Measurements from ENCODE around the gene DLGAP4.

Gene DLGAP4

DNA sequence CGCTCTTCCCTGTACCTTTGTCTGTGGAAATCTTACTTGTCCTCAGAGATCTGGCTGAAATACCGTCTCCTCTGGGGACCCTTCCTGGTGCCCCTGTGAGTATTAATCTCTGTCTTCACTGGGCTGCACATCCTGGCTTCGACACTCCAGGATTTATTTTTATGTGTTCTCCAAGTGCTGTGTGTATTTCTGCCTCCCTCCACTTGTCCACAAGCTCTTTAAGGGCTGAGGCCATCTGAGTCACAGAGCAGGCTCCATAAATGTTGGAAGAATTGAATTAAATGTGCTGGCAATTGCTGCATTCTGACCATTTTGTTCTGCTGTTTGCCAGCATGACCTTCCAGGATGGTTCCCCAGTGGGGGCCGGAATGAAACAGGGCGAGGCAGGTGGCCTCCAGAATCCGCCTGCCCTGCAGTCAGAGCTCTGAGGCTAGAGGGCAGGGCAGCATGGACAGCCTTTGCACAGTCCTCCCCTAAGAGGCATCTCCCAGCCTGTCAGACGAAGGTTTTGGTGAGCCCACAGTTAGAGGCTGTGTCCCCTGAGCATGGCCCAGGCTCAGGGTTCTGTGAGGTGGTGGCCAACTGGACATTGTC, 105.8 kb downstream of the DLGAP4 start:
- no peak for DNase-seq (ENCODE audit: low spot score)

DNA sequence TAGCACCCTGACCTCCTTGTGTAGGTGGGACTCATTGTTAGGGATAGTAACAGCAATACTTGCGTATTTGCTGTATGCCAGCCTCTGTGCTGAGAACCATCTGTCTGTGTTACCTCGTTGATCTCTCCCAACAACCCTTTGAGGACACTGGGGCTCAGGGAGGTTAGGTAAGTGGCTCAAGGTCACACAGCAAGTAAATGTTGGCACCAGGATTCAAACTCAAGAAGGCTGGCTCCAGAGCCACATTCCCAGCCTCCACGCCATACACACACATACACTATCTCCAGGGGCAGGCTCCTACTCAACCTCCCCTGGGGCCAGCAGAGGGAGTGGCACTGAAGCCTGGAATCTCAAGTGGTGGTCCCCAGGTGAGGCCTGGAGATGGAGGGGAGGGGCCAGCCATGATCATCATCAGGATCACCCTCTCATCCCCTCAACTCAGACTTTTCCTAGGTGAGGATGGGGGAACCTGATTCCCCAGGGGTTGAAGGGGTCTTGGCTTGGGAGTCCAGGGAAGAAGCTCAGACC, 109.4 kb downstream of the DLGAP4 start:
- DNase-seq (ENCODE audit: low spot score) = no peak

DNA sequence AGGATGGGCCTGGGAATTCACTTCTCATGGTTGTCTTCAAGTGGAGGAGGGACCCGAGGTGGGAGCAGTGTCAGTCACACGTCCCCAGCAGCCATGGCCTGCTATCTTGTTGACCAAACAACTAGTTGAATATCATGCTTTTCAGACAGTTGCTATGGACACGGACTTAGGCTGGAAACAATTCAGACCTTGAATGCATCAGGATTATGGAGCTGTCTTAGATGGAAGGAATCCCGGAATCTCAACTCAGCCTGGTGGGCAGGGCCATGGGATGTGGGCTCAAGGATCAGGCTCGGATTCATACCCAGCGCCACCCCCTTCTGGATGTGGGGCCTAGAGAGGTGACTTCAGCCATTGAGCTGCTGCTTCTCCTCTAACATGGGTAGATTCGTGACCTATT, 112.6 kb downstream of the DLGAP4 start:
- no peak for DNase-seq (ENCODE audit: low spot score)

DNA sequence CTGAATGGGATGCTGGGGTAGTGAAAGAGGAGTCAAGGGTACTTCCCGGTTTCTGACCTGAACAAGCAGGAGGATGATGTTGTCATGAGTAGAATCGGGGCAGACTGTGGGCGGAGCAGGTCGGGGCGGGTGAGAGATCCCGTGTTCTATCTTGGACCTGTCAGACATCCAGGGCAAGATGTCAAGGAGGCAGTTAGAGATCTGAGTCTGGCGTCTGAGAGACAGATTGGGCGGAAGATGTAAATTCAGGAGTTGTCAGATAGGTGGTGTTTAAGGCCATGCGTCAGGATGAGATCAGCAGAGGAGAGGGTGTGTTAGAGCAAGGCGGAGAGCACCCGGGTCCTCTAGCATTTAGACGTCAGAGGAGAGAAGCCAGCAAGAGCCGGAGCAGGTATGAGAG, 115.5 kb downstream of the DLGAP4 start:
- DNase-seq (ENCODE audit: low spot score) = no peak

DNA sequence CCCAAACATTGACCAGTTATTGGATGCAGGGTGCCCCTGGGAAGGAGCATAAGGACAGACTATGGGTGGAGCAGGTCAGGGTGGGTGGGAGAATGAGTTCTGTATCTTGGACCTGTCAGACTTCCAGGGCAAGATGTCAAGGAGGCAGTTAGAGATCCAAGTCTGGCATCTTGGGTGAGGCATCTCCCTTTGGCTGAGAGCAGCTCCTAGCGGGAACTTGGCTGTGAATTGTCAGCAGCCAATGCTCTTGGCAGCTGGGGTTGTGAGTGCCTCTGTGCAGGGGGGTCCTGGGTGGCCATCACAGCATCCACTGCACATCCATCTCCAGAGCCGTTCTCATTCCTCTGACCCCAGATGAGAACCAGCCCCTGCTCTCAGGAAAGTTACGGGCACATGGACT, 118.2 kb downstream of the DLGAP4 start:
- no peak for DNase-seq (ENCODE audit: low spot score)

DNA sequence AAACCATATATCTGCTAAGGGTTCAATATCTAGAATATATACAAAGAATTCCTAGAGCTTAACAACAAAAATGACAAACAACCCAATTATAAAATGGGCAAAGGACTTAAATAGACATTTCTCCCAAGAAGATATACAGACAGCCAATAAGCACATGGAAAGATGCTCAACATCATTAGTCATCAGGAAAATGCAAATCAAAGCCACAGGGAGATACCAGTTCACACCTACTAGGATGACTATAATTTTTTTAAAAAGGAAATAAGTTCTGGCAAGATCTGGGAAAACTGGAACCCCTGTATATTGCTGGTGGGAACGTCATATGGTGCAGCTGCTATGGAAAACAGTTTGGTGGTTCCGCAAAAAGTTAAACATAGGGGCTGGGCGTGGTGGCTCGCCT, 119.0 kb downstream of the DLGAP4 start:
- DNase-seq (ENCODE audit: low spot score) = no peak

DNA sequence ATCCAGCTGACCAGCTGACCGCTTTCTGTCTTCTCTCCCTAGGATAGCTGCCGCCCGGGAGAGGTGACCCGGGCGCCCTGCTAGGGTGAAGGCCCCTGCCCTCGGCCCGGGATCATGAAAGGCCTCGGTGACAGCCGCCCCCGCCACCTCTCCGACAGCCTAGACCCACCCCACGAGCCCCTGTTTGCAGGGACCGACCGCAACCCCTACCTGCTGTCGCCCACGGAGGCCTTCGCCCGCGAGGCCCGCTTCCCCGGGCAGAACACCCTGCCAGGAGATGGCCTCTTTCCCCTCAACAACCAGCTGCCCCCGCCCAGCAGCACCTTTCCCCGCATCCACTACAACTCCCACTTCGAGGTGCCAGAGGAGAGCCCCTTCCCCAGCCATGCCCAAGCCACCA, 125.5 kb downstream of the DLGAP4 start:
- no peak for DNase-seq (ENCODE audit: low spot score)

DNA sequence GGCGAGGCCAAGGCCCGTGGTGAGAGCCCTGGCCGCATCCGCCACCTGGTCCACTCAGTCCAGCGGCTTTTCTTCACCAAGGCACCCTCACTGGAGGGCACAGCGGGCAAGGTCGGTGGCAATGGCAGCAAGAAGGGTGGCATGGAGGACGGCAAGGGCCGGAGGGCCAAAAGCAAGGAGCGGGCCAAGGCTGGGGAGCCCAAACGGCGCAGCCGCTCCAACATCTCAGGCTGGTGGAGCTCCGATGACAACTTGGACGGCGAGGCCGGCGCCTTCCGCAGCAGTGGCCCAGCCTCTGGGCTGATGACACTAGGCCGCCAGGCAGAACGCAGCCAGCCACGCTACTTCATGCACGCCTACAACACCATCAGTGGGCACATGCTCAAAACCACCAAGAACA, 126.0 kb downstream of the DLGAP4 start:
- DNase-seq (ENCODE audit: low spot score) = no peak

DNA sequence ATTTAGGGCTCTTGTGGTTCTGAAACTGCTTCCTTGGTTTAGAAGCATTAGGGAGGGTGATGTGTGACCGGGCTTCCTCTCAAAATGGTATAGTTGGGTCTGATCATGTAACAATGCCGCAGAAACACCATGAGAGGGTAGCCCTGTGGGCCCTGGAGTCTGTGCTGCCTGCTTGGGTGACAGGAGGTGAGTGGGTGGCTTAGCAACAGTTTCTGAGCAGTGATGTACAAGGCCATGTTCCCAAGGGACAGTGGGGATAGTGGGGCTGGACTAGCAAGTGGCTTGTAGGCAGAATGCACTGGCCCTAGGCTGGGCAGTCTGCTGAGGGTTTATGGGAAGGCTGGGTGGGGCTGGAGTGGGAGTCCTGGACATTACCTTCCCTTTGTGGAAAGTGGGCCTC, 128.2 kb downstream of the DLGAP4 start:
- DNase-seq (ENCODE audit: low spot score) = no peak

DNA sequence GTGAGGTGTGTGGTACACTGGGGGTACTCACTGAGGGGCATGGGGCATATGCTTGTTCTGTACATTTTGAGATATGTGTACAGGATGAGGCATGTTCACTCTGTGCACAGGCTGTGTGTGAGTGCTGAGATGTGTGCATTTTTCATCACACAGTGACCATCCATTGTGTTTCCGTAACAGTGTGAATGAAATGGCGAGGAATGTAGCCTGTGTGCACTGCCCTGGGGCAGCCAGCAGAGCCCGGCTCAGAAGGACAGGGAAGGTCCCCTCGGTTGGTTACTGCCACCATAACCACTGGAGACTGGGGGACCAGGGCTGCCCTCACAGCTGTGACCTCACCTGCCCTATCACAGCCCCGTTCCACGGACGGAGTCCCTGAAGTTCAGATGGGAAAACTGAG, 129.0 kb downstream of the DLGAP4 start:
- no peak for DNase-seq (ENCODE audit: low spot score)

DNA sequence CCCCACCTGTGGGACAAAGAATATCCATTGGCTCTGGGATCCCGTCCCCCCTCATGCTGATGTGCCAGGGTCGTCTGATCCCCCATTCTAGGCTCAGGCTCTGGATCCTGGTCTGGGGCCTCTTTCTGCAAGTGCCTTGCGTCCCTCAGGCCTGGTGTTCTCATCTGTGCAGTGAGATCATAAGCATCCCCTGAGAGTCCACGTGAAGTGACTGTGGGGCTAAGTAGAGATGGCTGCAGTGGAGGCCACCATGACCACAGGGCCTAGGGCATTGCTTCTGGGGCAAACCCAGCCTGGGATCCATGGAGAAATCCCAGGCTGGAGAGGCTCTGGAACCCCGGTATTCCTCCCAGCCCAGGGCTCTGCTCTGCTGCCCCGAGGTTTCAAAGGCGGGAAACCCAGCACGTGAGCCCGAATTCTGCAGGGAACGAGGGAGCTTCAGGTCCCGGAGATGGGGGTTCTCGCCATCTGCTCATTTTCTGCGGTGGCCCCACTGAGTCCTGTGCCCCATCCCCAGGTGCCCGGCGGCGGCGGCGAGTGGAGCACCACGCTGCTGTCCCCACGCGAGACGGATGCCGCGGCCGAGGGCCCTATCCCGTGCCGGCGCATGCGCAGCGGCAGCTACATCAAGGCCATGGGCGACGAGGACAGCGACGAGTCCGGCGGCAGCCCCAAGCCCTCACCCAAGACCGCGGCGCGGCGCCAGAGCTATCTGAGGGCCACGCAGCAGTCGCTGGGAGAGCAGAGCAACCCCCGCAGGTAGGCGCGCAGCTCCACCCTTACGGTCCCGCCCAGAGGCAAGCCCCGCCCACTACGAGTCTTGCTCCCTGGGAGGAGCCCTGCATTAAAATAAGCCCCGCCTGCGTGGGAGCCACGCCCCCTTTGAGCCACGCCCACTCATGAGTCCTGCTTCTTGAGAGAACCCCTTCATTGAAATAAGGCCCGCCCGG, 129.7 kb downstream of the DLGAP4 start:
- DNase-seq (ENCODE audit: low spot score) = peak; percentile 85

DNA sequence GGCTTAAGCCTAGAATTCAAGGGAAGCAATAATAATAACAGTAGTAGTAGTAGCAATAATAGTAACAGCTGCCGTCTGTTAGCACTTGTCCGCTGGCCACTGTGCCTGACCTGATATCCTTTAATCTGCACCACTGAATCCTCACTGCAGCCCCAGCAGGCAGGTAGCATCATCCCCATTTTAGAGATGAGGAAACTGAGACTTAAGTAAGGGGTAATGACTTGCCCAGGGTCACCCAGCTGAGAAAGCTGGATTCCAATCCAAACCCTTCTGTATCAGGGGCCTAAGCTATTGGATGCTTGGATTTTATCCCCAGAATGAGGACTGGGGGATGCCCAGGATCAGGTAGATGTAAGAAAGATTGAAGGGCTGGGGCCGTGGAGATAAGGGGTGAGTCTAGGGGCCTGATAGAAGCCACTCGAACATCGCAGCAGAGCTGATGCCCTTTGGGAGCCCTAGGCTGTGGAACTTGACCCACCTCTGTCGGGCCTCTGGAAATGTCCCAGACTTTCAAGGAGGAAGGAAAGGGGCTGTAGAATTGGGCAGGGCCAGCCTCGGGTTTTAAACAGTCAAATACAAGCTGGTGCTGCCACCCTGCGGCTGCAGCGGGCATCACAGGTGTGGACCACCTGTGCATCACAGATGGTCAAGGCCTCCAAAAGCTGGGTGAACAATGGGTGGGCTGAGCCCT, 133.0 kb downstream of the DLGAP4 start:
- peak; percentile 59 for DNase-seq (ENCODE audit: low spot score)

DNA sequence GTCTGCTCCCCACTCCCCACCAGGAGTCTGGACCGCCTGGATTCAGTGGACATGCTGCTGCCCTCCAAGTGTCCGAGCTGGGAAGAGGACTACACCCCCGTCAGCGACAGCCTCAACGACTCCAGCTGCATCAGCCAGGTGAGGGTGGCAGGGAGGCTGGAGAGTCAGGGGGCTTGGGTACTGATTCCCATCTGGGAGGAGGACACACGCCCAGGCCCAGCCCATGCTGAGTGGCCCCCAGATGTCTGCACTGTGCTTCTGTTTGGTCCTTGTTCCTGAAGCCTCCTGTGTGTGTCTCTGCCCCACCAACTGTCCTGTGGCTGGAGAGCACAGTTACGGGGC, 133.6 kb downstream of the DLGAP4 start:
- DNase-seq (ENCODE audit: low spot score) = no peak

DNA sequence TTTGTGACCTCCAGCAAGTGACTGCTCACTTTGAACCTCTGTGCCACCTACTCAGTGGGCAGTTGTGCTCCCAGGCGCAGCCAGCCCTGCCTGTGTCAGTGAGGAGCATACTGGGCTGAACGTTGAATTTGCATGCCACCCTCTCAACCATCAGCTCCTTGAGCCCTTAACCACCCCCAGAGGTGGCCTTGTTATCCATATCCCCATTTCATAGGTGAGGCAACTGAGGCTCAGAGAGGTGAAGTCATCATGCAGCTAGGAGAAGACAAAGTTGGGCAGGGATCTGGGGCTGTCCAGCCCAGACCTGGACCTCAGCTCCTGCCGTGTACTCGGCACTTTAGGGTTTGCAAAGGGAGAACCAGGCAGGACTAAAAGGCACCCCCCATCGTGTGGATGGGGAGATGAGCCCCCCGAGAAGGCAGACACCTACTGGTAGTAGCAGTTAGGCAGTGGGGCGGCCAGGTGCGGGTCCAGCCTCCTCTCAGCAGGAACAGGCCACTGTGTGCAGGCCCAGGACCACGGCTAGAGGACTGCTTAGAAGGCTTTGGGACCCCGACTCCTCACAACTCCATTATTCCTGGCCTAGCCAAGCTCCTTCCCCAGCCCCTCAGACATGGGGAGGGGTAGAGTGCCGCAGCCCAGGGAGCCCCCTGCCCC, 134.4 kb downstream of the DLGAP4 start:
- DNase-seq (ENCODE audit: low spot score) = no peak

DNA sequence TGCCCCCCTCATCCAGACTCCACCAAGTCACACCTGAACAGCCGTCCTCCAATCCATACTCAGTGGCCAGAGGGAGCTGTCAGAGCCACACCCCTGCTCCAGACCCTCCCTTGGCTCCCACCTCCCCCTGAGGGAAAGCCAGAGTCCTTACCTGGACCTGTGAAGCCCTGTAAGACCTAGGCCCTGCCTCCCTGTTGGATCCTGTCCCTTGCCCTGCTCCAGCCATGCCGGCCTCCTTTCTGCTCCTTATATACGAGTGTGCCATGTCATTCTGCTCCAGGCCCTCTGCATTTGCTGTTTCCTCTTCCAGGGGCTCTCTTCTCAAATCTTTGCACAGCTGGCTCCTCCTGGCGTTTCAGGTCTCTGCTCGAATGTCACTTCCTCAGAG, 134.9 kb downstream of the DLGAP4 start:
- no peak for DNase-seq (ENCODE audit: low spot score)

DNA sequence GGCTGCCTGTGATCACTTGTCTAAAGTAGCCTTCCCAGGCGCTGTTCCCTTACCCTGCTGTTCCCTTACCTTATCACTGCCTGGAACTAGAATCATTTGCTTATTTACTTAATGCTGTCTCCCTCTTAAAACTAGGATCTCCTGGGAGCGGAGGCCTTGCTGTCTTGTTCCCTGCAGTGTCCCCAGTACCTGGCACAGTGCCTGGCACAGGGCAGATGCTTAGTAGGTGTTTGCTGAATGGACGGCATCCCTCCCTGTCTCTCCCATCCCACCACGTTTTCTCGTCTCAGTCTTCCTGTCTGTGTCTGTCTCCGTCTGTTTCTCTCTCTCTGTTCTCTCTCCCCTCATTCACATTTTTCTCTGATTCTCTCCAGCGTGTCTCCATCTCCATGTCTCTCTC, 135.3 kb downstream of the DLGAP4 start:
- DNase-seq (ENCODE audit: low spot score) = no peak

DNA sequence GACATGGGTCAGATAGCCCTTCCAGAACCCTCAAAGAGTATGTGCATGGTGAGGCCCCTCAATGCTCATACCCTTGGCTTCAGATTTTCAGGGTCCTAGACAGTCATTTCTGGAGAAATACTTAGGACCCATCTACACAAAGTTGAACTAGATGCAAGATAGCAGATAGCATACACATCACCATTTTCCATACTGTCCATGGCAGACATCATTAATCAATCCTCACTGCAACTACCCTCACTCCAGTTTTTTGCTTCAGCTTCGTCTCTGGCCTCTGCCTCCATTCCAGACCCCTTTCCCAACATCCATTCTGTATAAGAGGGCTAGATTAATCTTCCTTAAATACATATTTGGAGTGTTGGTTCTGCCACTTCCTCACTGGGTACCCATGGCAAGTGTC, 139.7 kb downstream of the DLGAP4 start:
- DNase-seq (ENCODE audit: low spot score) = no peak

DNA sequence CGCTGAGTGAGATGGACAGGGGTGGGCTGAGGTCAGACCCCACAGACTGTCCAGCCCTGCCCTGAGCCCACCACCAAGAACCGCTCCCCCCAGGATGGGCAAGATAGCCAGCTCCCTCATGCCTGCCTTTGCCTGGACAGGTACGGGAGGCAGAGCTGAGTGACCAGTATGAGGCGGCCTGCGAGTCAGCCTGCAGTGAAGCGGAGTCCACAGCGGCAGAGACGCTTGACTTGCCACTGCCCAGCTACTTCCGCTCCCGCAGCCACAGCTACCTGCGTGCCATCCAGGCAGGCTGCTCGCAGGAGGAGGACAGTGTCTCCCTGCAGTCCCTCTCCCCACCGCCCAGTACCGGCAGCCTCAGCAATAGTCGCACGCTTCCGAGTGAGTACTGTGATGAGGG, 140.4 kb downstream of the DLGAP4 start:
- no peak for DNase-seq (ENCODE audit: low spot score)

DNA sequence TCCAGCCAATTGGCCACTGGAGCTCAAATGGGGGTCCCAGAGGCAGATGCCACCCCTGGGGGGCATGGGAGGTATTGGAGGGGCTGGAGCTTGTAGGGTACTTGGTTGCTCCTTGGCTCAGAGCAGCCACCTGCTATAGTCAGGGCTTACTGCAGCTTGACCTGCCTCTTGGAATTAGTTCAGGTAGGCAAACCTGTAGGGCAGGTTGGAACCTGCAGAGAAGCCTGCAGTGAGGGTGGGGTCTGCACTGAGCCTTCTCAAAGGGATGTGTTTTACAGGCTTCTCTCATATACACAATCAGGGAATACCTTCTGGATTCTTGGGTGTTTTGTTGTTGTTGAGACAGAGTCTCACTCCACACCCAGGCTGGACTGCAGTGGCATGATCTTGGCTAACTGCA, 141.0 kb downstream of the DLGAP4 start:
- no peak for DNase-seq (ENCODE audit: low spot score)

DNA sequence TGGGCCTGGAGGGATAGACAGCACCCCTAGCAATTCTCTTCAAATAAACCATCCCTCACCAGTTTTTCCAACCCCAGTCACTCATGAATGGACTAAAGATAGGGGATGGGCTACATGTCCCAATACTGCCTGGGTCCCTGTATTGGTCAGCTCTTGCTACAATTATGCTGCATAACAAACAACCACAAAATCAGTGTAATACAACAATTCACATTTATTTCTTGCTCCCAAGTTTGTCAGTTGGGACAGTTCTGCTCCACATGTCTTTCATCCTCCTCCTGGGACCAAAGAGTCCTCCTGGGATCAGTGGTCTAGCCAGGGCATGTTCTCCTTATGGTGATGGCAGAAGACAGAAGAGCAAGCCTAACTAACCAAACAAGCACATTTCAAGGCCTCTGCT, 143.5 kb downstream of the DLGAP4 start:
- no peak for DNase-seq (ENCODE audit: low spot score)

DNA sequence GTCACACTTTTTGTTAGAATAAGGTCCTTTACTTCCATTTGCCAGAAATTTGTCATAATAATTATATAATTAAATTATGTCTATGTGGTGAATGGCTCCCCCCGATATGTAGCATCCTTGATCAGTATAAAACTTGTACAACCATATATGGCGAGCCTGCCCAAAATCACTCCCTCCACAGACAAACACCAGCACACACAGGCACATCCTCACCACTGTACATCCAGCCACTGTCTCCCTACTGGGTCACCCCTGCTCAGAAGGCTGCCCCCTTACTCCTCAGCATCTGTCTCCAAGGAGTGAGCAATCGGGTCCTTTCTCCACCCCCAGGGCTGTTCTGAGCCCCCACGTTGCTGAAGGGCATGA, 148.2 kb downstream of the DLGAP4 start:
- DNase-seq (ENCODE audit: low spot score) = no peak

DNA sequence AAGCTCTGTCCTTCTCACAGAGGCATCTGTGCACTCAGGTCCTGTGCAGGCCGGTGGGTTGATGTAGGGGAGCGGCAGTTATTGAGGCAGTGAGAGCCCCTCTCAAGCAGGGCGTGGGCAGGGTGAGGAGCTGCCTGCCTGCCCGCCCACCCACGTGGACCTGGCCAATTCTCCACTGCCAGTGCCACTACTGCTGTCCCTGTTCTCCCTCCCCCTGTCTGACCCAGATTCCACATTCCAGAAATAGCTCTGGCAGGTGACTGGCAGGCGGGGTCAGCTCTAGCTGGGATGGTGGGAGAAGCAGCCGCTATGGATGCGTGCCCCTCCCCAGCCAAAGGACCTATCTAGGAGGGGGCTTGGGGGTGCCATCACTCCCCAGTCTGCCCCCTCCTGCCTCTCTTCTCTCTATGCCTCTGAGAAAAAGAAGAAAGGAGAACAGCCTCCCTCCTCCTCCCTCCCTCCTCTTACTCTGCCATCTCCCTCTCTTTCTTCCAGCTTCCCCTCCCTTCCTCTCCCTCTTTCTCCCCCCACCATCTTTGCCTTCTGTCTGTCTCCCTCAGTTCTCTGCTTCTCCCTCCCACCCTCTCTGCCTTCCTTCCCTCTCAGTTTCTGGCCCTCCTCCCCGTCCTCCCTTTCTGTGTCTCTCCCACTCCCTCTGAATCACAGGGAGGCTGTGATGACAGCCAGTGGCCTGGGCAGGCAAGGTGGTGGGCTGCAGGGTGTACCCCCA, 148.7 kb downstream of the DLGAP4 start:
- no peak for DNase-seq (ENCODE audit: low spot score)

All from CD4-positive, alpha-beta T cell treated with Interleukin-15 for 4 hours (primary cell).